Activated CD8-positive, alpha-beta memory T cell treated with anti-CD3 and anti-CD28 coated beads for 1 hour (primary cell): ENCODE measurements around the gene KRTAP5-8.
"Not testable (repeated sequence)": the region's sequence is repeated elsewhere in the genome, so short reads cannot be mapped to it uniquely, and the experiment has no call there.

Experiments
- DNase-seq, 2 donors: peaks; one replicate each; pipeline ENCODE4 v3.0.0-alpha.2; 2020; ENCODE audit warnings: low read depth in 1 of 2; ENCODE audit errors: extremely low read depth in 1 of 2

Gene KRTAP5-8

GRCh38 chr11:71505781-71506180, 32.0 kb upstream of the KRTAP5-8 start:
- DNase-seq, result no peak

GRCh38 chr11:71507102-71507501, 30.7 kb upstream of the KRTAP5-8 start:
- no peak for DNase-seq

DNA sequence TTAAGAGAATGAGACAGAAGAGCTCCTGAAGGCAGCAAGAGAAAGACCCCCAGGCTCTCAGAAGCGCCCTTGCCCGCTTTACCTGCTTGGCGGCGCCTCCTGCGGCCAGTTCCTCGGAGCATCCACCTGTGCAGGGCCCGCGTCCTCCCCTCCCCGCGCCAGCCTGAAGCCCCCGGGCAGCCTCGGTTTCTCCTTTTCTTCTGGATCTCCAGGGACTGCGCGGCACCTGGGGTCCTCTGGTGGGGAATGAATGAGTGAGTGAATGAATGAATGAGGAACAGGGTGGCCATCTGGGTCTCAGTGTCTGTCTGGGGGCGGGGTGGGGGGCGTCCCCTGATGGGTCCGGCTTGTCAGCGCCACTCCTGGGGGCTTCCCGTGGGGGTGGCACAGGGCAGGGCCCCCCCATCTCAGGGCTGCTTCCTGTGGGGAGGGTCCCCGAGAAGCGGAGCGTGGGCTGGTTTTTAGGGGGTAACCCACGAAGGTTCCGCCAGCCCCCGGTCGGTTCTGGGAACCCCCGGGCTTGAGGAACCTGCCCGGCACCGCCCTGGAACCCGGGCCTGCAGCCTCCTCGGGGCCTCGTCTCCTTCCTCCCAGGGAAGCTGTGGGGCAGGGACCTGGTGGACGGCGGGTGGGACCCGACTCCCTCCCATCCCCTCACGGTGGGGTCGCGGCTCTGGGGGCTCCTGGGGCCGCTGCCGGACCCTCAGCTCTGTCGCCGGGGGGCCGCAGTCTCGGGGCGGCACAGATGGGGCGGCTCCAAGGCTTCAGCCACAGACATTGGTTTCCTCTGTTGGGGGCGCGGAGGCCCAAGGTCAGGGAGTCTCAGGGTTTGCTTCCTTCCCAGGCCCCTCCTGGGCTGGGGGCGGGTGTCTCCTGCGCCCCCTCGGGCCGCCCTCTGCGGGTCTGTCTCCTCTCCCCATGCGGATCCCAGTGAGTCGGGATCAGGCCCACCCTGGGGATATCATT, 19.0 kb upstream of the KRTAP5-8 start:
- DNase-seq, result no peak

- DNase-seq, result no peak
Measured at GRCh38 chr11:71519546-71519945, 18.3 kb upstream of the KRTAP5-8 start.

DNA sequence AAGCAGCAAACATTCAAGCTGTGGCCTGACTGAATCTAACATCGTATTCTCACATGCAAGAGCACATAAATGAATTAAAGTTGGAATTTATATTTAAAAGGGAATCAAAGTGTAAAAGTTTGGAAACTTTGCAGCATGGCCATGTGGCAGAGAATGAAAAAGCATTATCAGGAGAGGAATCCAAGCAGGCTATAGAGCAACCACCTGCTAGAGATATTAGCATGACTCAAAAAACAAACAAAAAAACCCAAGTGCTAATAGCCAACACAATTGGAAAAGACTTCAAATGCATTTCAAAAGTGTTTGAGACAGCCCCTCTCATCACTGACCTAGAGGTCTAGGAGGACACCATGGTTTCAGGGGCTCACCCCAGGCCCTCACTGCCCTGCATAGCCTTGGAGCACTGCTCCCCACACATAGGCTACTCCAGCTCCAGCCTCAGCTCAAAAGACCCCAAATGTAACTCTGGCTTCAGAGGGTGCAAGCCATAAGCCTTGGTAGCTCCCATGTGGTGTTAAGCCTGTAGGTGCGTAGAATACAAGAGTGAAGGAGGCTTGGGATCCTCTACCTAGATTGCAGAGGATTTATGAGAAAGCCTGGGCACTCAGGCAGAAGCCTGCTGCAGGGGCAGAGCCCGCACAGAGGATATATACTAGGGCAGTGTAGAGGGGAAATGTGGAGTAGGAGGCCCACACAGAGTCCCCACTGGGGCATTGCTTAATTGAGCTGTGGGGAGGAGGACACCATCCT, 12.5 kb upstream of the KRTAP5-8 start:
- DNase-seq, result no peak

- DNase-seq, result no peak
Measured at GRCh38 chr11:71525938-71526495, 11.8 kb upstream of the KRTAP5-8 start.

- DNase-seq, result not testable (repeated sequence)
Measured at GRCh38 chr11:71526796-71527575, 10.8 kb upstream of the KRTAP5-8 start, which contains the start of gene KRTAP5-7. TSS of gene KRTAP5-7 (plus strand) at chr11:71527267. CDS start at chr11:71527301, 34 bp downstream.

- DNase-seq, result no peak
Measured at GRCh38 chr11:71527576-71528210, 10.1 kb upstream of the KRTAP5-8 start.

- no peak for DNase-seq
Measured at GRCh38 chr11:71530602-71531001, 7.2 kb upstream of the KRTAP5-8 start.

DNA sequence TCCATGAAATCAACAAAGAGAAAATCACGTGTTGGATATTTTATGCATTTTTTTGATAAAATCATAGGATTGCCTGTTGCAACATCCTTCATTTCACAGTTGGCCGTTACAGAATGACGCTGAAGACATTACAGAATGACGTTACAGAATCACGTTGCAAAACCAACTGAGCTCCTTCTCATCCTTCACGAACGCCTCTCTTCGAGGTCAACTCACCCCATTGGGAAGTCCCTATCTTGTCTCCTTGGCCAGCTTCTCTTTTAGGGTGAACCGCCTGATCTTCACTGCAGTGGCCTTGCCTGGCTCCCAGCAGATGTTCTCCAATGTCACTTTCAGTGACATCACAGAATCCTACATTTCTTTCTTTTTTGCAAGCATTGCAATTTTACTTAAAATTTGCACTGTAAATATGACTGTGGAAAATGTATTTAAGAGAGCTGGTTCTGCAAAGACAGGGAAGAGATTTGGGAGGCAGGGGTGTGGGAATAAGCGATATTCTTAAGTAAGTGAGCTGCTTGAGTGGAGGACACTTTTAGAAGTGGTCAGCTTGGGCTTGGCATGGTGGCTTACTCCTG, 5.7 kb upstream of the KRTAP5-8 start:
- DNase-seq, result no peak

GRCh38 chr11:71534711-71535608, 2.9 kb upstream of the KRTAP5-8 start:
- DNase-seq, result not testable (repeated sequence)

- no peak for DNase-seq
Measured at GRCh38 chr11:71535825-71536224, 2.0 kb upstream of the KRTAP5-8 start.

DNA sequence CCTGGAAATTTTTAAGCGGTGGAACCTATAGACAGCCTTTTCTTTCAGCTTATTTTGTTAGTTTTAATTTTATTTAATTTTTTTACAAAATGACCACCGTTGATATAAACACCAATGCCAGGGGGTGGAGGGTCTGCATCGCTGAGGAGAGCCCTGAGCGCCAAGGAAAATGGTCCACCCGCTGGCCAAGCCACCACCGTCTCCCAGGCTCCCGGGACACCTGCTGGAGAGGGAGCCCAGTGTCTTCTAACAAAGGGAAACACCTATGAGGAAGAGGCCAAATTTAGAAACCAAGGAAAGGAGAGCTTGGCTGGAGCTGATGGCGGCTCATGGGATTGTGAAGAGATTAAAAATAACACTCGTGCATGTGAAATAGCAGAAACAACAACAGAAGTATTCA, 288 bp upstream of the KRTAP5-8 start:
- DNase-seq, result no peak

- DNase-seq, result no peak
Measured at GRCh38 chr11:71538666-71538990, 803 bp downstream of the KRTAP5-8 start.

- DNase-seq, result no peak
Measured at GRCh38 chr11:71539017-71539416, 1.2 kb downstream of the KRTAP5-8 start.

GRCh38 chr11:71539971-71540370, 2.1 kb downstream of the KRTAP5-8 start:
- DNase-seq, result not testable (repeated sequence)

GRCh38 chr11:71540521-71541304, 2.9 kb downstream of the KRTAP5-8 start:
- DNase-seq, result not testable (repeated sequence)

- DNase-seq, result no peak
Measured at GRCh38 chr11:71542382-71542781, 4.6 kb downstream of the KRTAP5-8 start.
